Measurements from ENCODE around the gene ITPR3.
A peak's percentile ranks its signal among the peaks of the same experiment; 100 is the strongest.

Gene ITPR3

DNA sequence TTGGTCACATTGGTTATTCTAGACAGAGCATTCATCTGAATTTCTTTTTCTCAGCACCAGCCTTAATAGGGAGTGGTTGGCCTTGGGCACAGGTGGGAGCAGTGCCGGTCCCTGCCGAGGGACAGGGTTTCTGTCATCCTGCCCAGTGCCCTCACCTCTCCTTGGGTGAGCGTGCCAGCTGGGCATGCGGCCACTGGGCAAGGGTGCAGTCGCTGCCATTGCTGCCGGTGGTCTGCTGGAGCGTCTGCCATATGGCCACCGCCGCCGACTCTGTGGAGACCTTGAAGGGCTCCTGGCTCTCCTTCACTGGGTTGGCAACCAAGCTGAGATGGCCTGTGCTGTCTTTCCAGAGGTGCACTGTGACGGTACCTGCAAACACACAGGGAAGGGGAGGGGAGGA is 106.8 kb downstream of the ITPR3 start:
- TF ChIP-seq ZFX (IDR thresholded peaks at IDR 0.05) = no peak
- TF ChIP-seq, protein P1, sequence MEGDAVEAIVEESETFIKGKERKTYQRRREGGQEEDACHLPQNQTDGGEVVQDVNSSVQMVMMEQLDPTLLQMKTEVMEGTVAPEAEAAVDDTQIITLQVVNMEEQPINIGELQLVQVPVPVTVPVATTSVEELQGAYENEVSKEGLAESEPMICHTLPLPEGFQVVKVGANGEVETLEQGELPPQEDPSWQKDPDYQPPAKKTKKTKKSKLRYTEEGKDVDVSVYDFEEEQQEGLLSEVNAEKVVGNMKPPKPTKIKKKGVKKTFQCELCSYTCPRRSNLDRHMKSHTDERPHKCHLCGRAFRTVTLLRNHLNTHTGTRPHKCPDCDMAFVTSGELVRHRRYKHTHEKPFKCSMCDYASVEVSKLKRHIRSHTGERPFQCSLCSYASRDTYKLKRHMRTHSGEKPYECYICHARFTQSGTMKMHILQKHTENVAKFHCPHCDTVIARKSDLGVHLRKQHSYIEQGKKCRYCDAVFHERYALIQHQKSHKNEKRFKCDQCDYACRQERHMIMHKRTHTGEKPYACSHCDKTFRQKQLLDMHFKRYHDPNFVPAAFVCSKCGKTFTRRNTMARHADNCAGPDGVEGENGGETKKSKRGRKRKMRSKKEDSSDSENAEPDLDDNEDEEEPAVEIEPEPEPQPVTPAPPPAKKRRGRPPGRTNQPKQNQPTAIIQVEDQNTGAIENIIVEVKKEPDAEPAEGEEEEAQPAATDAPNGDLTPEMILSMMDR (conservative IDR thresholded peaks at IDR 0.05) = no peak
- H3K27ac ChIP-seq = peak overlapping the region; percentile 99; the same call in 1 of the 2 replicates

DNA sequence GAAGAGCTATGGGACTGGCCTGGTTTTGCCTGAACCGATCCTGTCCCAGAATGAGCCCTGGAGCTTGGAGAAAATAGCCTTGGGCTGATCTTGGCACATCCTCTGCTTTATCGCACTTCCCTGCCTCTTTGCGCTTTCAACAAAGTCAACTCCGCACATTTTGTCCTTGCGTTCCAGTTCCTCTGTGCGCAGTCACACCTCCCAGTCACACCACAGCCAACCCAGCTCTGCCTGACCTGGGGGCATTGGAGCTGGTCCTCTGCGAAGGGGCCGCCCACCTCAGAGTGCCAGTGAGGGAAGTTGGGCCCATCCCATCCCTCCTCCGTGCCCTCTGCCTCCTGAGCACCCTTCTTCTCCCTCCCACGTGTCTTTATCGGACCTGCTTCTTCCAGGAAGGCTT is 107.3 kb downstream of the ITPR3 start:
- TF ChIP-seq, protein P1 (conservative IDR thresholded peaks at IDR 0.05) = no peak
- TF ChIP-seq ZFX (IDR thresholded peaks at IDR 0.05) = no peak
- peak overlapping the region; percentile 99; the same call in 1 of the 2 replicates for H3K27ac ChIP-seq

DNA sequence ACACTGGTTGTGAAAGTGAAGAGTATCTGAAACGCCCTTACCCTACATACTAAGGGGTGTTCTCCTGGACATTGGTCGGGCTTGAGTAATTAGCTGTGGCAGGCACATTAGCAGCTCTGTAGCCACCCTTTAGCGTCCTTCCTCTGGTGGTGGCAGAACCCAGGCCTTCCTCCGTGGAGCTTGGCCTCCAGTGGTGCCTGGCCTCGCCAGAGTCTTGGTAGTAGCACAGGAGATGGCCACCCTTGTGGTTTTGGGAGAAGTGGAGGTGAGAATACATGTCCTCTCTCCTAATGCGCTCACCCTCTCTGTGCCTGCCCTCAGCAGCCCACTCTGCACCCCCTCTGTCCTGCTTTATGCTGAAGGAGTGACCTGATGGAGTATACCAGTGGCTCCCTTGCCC is 107.9 kb downstream of the ITPR3 start:
- H3K27ac ChIP-seq = peak overlapping the region; percentile 99
- TF ChIP-seq, protein P1 (conservative IDR thresholded peaks at IDR 0.05) = no peak
- TF ChIP-seq ZFX (IDR thresholded peaks at IDR 0.05) = no peak

DNA sequence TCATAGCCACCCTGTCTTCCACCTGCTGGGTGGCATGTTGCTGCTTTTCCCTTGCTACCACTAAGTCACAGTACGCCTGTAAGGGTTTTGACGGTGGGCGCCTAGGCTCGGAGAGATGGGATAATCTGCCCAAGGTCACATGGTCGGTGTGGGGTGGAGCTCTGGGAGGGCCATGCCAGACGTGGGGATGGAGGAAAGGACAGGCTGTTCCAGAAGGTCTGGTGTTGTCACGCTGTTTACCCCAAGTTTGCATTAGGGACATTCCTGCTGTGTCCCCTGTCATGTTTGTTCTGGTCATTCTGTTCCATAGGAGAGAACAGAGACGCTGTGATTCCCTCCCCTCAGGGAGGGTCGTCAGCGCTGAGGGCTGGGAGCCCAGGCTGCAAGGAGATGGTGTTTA is 109.5 kb downstream of the ITPR3 start:
- TF ChIP-seq, protein P1 (conservative IDR thresholded peaks at IDR 0.05) = no peak
- TF ChIP-seq ZFX (IDR thresholded peaks at IDR 0.05) = no peak
- H3K27ac ChIP-seq = peak overlapping the region; percentile 99

DNA sequence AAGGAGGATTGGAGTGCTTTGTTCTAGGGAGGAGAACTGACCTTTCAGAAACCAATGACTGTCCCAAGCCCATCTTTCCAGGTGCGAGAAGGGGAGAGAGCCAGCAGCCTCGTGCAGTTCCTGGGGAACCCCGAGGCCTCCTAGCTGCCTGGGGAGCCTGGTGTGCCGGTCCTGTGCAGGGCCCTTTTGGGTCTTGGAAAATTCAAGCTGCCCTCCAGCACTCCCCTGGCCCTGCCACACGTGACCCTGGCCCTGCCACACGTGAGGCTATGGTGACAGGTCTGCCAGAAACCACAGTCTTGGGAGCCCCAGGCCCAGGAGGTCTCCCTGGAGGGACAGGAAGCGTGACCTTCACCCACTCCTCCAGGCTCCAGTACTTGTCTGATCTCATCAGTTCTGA is 109.9 kb downstream of the ITPR3 start:
- H3K27ac ChIP-seq = peak overlapping the region; percentile 99
- TF ChIP-seq, protein P1 (conservative IDR thresholded peaks at IDR 0.05) = no peak
- TF ChIP-seq ZFX (IDR thresholded peaks at IDR 0.05) = peak; percentile 33; the same call in 1 of the 2 replicates

DNA sequence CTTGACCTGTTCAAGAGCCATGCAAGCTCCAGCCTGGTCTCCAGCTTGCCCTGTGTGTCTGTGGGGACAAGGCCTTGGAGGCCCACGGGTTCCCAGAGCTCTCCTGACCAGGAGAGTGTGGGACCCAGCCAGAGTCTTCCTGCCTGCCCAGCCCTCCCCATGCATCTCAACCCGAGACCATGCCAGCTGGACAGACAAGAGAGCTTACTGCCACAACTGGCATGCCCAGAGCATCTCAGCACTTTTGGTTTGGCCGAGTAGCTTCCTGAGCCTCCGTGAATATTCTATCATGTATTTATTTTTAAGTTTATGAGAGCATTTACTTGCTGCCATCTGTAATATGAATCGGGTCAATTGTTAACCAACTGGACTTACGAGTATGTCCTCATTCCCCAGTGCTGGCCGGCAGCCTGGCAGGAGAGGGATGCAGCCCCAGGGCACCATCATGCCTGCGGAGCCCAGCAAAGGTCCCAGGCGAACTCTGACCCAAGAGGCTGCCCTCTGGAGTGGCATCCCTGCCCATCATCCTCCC is 110.7 kb downstream of the ITPR3 start:
- TF ChIP-seq, protein P1 (conservative IDR thresholded peaks at IDR 0.05) = no peak
- no peak for TF ChIP-seq ZFX (IDR thresholded peaks at IDR 0.05)
- H3K27ac ChIP-seq = peak overlapping the region; percentile 99

DNA sequence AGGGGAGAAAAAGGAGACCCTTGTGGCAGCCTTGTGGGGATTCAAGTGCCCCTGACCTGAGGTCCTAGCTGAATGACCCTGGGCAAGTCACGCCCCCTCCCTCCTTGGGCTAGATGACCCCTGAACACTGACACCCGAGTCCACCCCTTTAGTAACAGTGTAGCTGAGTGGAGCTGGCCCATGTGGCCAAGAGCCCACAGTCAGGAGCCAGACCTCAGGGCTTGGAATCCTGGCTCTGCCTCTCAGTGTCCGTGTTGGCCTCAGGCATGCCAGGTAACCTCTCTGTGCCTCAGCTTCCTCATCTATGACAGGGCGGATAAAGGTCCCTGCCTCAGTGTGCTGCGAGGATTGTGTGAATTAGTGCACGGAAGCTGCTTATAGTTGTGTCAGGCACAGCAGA is 111.3 kb downstream of the ITPR3 start:
- peak overlapping the region; percentile 99 for H3K27ac ChIP-seq
- TF ChIP-seq ZFX (IDR thresholded peaks at IDR 0.05) = no peak
- TF ChIP-seq, protein P1 (conservative IDR thresholded peaks at IDR 0.05) = no peak

All from C4-2B (cell line).